Heart left ventricle (tissue), 16 donors: ENCODE results near the gene ZFP69. TPM values are rescaled to one million over a fixed set of nuclear protein-coding genes. Genes with fewer than 3 reads are reported as not detected.

ENCODE experiments used
- ATAC-seq, 4 donors: fragments of 200-7000 bp; cut with Tn5 transposase; one replicate each; pipeline ENCODE4 v1.9.1; 2020 to 2022; ENCODE audit warnings: moderate library complexity in 4 of 4, mild to moderate bottlenecking in 3 of 4, moderate number of reproducible peaks in 1 of 4
- DNase-seq, 5 donors: peaks; one replicate each; pipeline ENCODE4 v3.0.0-alpha.2; 2020
- H3K27ac ChIP-seq, 12 donors: fragments of 200-600 bp; sonication (generic) in 4 of 12; one replicate each; pipeline versions ENCODE4 v1.5.0 to v1.8.0; 2016 to 2022; ENCODE audit warnings: mild to moderate bottlenecking in 2 of 12
- H3K27me3 ChIP-seq, 9 donors: fragments of 200-600 bp; sonication (generic) in 2 of 9; one replicate each; pipeline versions ENCODE4 v1.5.1 to v1.8.0; 2016 to 2022; ENCODE audit warnings: mild to moderate bottlenecking in 3 of 9
- H3K36me3 ChIP-seq, 9 donors: fragments of 200-600 bp; sonication (generic) in 2 of 9; one replicate each; pipeline versions ENCODE4 v1.5.0 to v1.8.0; 2018 to 2022; ENCODE audit warnings: mild to moderate bottlenecking in 2 of 9
- H3K4me1 ChIP-seq, 12 donors: fragments of 200-600 bp; sonication (generic) in 4 of 12; one replicate each; pipeline versions ENCODE4 v1.5.0 to v1.8.0; 2016 to 2022; ENCODE audit warnings: mild to moderate bottlenecking in 3 of 12
- H3K4me3 ChIP-seq, 12 donors: fragments of 200-600 bp; sonication (generic) in 4 of 12; one replicate each; pipeline versions ENCODE4 v1.5.0 to v1.8.0; 2017 to 2022; ENCODE audit warnings: mild to moderate bottlenecking in 9 of 12, moderate library complexity in 4 of 12
- H3K9me3 ChIP-seq, 12 donors: fragments of 200-600 bp; sonication (generic) in 4 of 12; one replicate each; pipeline versions ENCODE4 v1.5.0 to v1.8.0; 2016 to 2022; ENCODE audit warnings: mild to moderate bottlenecking in 1 of 12
- CTCF ChIP-seq, 12 donors: fragments of 200-600 bp; sonication (generic) in 4 of 12; IDR thresholded peaks; one replicate each; pipeline versions ENCODE4 v1.5.0 to v1.8.0; 2018 to 2022; ENCODE audit warnings: antibody characterized with exemption in 12 of 12, mild to moderate bottlenecking in 5 of 12
- POLR2A ChIP-seq, 2 donors: fragments of 450-650 bp; IDR thresholded peaks; one replicate each; pipeline ENCODE4 v1.6.1; 2017; ENCODE audit warnings: antibody characterized with exemption in 2 of 2, mild to moderate bottlenecking in 2 of 2, moderate library complexity in 2 of 2
- WGBS, 4 donors: extraction: QIAGEN DNeasy Blood & Tissue Kit in 2 of 4; methylation state at CpG; one replicate each; pipeline versions ENCODE4 v1.1.5 to v1.1.7; 2013 to 2018; 5-methylcytosine and 5-hydroxymethylcytosine counted together
- intact Hi-C, 10 donors: fragments of 100-400 bp; cut with DNase I; formaldehyde crosslinking; loops; one replicate each; pipeline versions ENCODE4 v1.11.1 to v1.14.2; 2022
- polyA plus RNA-seq, 2 donors: library from polyadenylated mRNA; stranded (reverse); fragments of 200-250 nt; gene quantifications; one replicate each; pipeline ENCODE4 v1.2.3, GENCODE V29; 2013
- total RNA-seq, 9 donors: library from RNA; depleted of rRNA in 2 of 9; stranded (reverse); fragments of >200 nt in 2 of 9; fragmentation: NEBNext Ultra II Directional in 3 of 9; extraction: Animal tissue kit (Norgen Biotek cat#: 25700) in 3 of 9; gene quantifications; one replicate each; pipeline versions ENCODE4 v1.1.0 to v1.2.4, GENCODE V29; 2016 to 2023
- donor health status: ischemic (EF 13 %, LVEDD 7.1; RV severe dilation, severe dysfunction).
- donor health status: healthy with polysubstance abuse.
- donor health status: DM: no; HTN: yes; CAD: no.
- donor health status: DM: no; HTN: no; CAD: no.
- donor health status: ischemic (EF 25% LVEDD 6.9; RV normal size, moderate dysfunction).
- donor health status: ischemic (EF 25% LVEDD 5.7; RV mildly dilated, moderate dysfunction).
- donor health status: healthy.
- donor health status: DM: yes; HTN: yes; CAD: no.
- donor health status: ischemic (EF 35%, LVEDD 5.7; RV mildly dilated, moderate dysfunction).
- donor health status: nonischemic (EF 11% LVEDD 7.7; RV severe dilation, severe dysfunction).
- donor health status: DM: yes; HTN: yes; CAD: no.
- donor health status: PGD.
- donor health status: ischemic (EF 29% LVEDD 5.4; RV normal size, mild dysfunction).
- donor health status: nonischemic (EF 23%, LVEDD 6.1; RV moderate dilation, normal function).

ZFP69 gene
- total and polyA plus RNA-seq, 11 donors, result 0.75 to 3.1 (median 1.7) TPM

DNA sequence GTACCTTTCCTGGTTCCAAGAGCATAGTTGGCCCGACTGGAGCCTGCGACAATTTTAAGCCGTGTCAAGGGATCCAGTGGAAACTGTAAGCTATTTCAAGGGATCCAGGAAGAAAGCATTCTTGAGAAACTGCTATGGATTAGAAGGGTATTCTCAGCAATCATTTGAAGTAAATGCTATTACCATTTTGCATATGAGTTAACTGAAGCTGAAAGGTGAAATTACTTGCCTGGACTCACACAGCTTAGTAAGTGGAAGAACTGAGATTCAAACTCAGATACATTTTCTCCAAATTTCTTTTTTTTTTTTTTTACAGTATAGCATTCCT, 54.9 kb downstream of the ZFP69 start:
- TF ChIP-seq CTCF (IDR thresholded peaks at IDR 0.05) (no peak), POLR2A (IDR thresholded peaks at IDR 0.05) (no peak)
- Histone ChIP-seq H3K36me3 (peaks cover 0 to 13% (median 0%) of the 10 kb centered on the region in 9 donors), H3K4me1 (peaks cover 0 to 22% (median 10%) of the 10 kb centered on the region in 12 donors), H3K27ac (peak overlapping the region; percentile 71 to 94 (median 86)), H3K27me3 (no peaks in the 10 kb centered on the region), H3K9me3 (peaks cover 0 to 2% (median 0%) of the 10 kb centered on the region in 12 donors), H3K4me3 (peak overlapping the region; percentile 35 to 89 (median 72))
- intact Hi-C loops, result no loop called here
- no peak for DNase-seq
- ATAC-seq, result no peak
- WGBS, 4 donors, result 0 to 3% (median 1%) methylated on average over 3 of the region's 3 CpGs

GRCh38 chr1:40532844-40533424, 55.8 kb downstream of the ZFP69 start:
- intact Hi-C loops, result no loop called here
- Histone ChIP-seq H3K9me3 (peaks cover 0 to 10% (median 0%) of the 10 kb centered on the region in 12 donors), H3K36me3 (peaks cover 0 to 14% (median 3%) of the 10 kb centered on the region in 9 donors), H3K27ac (peak overlapping the region in 2 of 12 donors; percentile 84 to 86), H3K4me3 (peak overlapping the region in 6 of 12 donors; percentile 58 to 89 (median 77)), H3K27me3 (no peaks in the 10 kb centered on the region), H3K4me1 (peaks cover 0 to 22% (median 10%) of the 10 kb centered on the region in 12 donors)
- peak in 1 of 4 donors; percentile 34 for ATAC-seq
- no peak for DNase-seq
- peak; percentile 30 to 65 (median 45) for TF ChIP-seq CTCF (IDR thresholded peaks at IDR 0.05)
- no peak for TF ChIP-seq POLR2A (IDR thresholded peaks at IDR 0.05)

DNA sequence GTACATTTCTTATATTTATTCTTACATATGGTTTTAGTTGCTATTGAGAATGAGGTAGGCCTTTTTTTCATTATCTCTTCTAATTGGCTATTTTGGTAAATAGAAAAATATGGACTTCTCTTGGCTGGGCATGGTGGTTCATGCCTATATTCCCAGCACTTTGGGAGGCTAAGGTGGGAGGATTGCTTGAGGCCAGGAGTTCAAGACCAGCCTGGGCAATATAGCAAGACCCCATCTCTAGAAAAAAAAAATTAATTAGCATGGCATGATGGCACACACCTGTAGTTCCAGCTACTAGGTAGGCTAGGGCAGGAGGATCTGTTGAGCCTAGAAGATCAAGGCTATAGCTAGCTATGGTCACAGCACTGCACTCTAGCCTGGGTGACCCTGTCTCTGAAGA, 57.5 kb downstream of the ZFP69 start:
- Histone ChIP-seq H3K9me3 (peaks cover 0 to 15% (median 0%) of the 10 kb centered on the region in 12 donors), H3K27me3 (no peaks in the 10 kb centered on the region), H3K36me3 (peaks cover 0 to 28% (median 3%) of the 10 kb centered on the region in 9 donors), H3K27ac (no peak overlapping the region), H3K4me3 (no peak overlapping the region), H3K4me1 (peaks cover 0 to 22% (median 10%) of the 10 kb centered on the region in 12 donors)
- ATAC-seq (no peak), DNase-seq (no peak)
- TF ChIP-seq CTCF (IDR thresholded peaks at IDR 0.05), result no peak
- TF ChIP-seq POLR2A (IDR thresholded peaks at IDR 0.05), result no peak
- intact Hi-C loops, result no loop called here

DNA sequence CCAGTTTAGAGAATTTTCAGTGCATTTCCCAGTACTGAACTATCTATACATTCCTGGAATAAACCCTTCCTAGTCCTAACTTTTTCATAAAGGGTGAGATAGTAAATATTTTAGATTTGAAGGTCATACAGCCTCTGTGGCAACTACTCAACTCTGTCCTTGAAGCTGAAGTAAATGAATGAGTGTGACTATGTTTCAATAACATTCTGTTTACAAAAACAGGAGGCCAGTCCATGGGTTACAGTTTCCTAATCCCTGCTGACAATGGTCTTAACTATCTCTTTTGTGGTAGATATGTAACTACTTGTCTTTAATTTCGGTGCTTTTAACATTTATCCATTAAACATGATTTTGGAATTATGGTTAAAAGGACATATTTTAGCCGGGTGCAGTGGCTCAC, 58.6 kb downstream of the ZFP69 start:
- WGBS, 4 donors, result 94 to 100% (median 97%) methylated on average over 2 of the region's 2 CpGs
- H3K27ac ChIP-seq, result no peak overlapping the region
- DNase-seq, result no peak

More for the DNA sequence above, 58.6 kb downstream of the ZFP69 start:
- intact Hi-C loops, result no loop called here
- Histone ChIP-seq H3K9me3 (peaks cover 0 to 15% (median 0%) of the 10 kb centered on the region in 12 donors), H3K4me1 (peaks cover 0 to 18% (median 10%) of the 10 kb centered on the region in 12 donors), H3K27me3 (no peaks in the 10 kb centered on the region), H3K4me3 (no peak overlapping the region), H3K36me3 (peaks cover 0 to 34% (median 8%) of the 10 kb centered on the region in 9 donors)
- no peak for ATAC-seq
- no peak for TF ChIP-seq POLR2A (IDR thresholded peaks at IDR 0.05)
- no peak for TF ChIP-seq CTCF (IDR thresholded peaks at IDR 0.05)
